Jurkat, Clone E6-1 (cell line): ENCODE data around the gene HDAC4.

Source experiments
- DNase-seq: peaks from one replicate; pipeline ENCODE4 v3.0.0-alpha.2; 2011; ENCODE audit warnings: low read depth, low spot score
- H3K4me3 ChIP-seq: 2 replicates; pipeline ENCODE4 v1.5.1; 2011; ENCODE audit warnings: mild to moderate bottlenecking, low read length, control low read depth, moderate library complexity

The HDAC4 gene

DNA sequence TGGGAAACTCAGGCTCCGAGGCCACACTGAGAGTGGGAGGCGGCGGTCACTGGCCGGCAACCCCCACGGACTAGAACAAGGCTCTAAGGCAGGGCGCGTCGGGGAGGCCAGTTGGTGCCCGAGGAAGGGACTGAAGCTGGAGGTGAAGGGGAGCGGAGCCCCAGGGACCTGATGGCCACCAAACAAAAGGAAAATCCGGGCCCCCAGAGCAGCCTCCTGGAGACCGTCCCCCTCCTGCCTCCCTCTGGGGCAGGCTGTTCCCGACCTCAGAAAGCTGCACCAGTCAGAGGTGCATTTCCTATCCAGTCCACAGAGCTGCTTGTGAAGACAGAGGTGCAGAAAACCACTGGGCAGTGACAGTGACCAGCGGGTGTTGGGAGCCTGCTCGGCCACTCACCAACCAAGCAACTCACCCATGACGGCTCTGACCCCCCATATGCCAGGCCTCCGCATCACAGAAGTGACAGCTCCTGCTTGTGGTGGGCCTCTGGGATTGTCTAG, 380.2 kb downstream of the HDAC4 start:
- no peak overlapping the region for H3K4me3 ChIP-seq
- no peak for DNase-seq

DNA sequence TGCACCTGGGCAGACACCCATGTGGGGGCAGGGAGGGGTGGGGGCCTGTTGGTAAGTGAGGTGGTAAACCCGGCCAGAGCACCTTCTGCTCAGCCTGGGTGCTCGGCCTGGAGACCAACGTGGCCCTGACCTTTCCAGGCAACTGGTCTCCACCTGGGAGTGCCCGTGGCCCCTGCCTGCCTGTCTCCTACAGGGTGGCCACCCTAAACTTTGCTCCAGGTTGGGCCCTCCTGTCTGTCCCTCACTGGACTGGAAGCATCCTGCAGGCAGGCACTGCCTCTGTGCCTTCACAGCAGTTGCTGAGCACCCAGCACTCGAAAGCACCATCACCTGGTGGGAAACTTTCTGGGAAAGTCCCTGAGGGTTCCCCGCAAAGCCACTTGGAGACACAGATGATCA, 381.6 kb downstream of the HDAC4 start:
- no peak overlapping the region for H3K4me3 ChIP-seq
- no peak for DNase-seq

DNA sequence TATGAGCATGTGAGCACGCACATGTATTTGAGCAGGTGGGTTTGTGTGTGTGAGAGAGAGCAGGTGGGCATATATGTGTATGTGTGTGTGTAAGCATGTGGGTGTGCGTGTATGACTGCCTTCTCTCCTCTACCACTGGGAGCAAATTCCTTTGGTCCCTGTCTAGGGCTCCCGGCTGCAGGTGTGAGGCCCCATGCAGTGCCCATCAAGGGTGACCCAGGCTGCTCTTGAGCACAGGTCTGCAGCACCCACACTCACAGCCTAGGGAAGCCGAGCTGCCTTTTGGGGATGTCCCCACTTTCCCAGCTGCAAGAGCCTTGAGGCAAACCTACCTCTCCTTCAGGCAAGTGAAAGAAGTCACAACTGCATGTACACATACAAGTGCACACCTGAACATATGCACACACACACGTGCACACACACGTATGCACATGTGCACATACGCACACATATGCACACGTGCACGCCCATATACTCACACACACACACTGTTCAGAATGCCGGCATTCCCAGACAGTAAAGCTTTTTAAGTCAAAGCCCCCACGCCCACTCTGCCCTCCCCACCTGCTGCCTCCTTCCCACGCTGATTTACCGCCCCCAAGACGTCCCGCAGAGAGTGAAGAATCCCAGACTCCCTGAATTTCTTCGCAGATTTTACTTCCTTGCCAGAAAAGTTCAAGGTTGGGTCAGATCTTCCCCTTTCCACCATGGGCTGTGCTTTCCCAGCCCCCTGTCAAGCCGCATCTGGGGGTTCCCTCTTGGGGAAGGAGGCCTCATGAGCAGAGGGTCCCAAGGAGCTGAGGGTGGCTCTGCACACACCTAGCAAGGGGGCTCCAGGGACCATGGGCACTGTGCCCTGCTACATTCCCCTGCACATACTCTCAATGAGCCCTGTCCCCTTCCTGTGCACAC, 382.3 kb downstream of the HDAC4 start:
- no peak overlapping the region for H3K4me3 ChIP-seq
- no peak for DNase-seq

GRCh38 chr2:239017491-239018098, 383.2 kb downstream of the HDAC4 start:
- H3K4me3 ChIP-seq, result no peak overlapping the region
- no peak for DNase-seq

DNA sequence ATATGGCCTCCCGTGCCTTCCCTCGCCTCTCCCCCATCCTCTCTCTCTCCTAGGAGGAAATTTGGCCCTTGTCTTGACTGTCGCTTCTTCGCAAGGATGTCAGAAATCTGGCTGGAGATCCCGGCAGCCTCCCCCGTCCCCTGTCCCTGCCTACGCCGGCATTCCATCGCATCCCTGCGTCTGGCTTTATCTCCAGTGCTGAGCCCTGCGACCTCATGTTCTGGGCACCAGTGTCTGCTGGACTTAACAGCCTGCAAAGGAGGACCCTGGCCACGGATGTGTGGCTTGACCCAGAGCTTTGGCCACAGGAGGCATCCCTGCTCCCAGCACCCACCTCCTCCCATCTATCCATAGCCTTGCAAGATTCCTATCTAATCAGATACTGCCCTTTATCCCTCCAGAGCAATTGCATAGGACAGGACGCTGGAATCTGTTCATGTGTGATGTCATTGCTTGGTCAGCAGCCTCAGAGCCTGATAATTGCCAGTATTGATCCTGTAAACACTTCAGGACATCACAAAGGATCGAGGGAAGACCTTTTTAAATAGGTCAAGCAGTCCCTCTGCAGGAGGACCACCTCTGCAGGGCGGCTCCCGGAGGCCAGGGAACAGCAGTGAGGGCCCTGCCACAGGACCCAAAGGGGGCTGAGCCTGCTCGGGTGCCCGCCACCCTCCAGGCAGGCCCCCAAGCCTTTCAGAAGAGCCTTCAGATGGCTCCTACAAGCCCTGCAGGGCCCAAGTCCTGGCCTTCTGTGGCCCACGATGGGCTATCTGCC, 384.7 kb downstream of the HDAC4 start:
- DNase-seq, result no peak
- no peak overlapping the region for H3K4me3 ChIP-seq

- no peak for DNase-seq
- H3K4me3 ChIP-seq, result no peak overlapping the region
These were observed 385.5 kb downstream of the HDAC4 start for GRCh38 chr2:239015218-239015900.

DNA sequence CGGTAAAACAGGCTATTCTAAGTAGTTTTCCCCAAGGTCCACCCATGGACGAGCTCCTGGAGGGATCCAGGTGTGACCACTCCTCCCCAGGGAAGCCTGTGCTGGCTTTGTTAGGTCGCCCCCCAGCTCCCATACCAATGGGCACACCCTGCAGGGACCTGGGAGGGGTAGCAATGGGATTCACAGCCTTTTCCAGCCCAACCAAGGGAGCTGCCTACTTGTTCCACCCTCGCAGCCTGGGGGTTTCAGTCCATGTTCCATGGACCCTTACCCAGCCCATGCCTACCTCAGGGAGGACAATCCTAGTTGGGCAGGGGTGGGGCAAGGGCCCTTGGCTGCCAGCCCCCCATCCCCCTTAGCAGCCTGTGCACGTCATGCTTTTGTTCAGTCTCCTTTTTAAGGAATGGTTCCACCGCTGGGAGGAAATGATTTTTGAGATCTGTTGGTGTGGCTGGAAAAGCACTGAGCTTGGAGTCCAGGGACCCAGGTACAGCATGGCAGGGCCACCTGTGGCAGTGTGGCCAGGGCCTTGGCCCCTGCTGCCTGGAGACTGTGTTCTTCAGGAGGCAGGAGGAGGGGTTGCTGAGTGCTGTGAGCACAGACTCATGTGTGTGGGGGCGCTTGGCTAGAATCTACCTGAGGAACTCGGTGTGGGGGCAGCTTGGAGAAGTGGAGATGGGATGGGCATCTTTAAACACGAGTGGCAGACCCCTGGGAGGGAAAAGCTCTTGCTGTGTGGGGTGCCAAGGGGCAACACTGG, 386.2 kb downstream of the HDAC4 start:
- no peak overlapping the region for H3K4me3 ChIP-seq
- DNase-seq, result no peak

DNA sequence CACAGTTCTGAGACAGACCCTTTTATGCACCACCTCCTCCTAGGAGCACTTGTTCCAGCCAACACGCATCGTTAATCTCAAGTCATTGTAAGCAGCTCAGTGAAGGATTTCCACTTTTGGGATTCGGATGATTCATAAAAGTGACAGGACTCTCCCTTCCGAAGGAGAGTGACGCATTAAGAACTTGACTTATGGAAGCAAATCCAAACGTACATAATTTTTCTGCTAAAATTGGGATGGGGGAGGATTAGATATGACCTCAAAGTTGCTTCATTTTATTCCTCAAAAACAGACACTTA, 387.2 kb downstream of the HDAC4 start:
- no peak for DNase-seq
- H3K4me3 ChIP-seq, result no peak overlapping the region

- no peak for DNase-seq
- H3K4me3 ChIP-seq, result no peak overlapping the region
These were observed 387.7 kb downstream of the HDAC4 start for GRCh38 chr2:239012936-239013677.

- DNase-seq, result no peak
- no peak overlapping the region for H3K4me3 ChIP-seq
These were observed 388.6 kb downstream of the HDAC4 start for GRCh38 chr2:239012228-239012627.

- no peak overlapping the region for H3K4me3 ChIP-seq
- no peak for DNase-seq
These were observed 391.2 kb downstream of the HDAC4 start for GRCh38 chr2:239009589-239009961.

DNA sequence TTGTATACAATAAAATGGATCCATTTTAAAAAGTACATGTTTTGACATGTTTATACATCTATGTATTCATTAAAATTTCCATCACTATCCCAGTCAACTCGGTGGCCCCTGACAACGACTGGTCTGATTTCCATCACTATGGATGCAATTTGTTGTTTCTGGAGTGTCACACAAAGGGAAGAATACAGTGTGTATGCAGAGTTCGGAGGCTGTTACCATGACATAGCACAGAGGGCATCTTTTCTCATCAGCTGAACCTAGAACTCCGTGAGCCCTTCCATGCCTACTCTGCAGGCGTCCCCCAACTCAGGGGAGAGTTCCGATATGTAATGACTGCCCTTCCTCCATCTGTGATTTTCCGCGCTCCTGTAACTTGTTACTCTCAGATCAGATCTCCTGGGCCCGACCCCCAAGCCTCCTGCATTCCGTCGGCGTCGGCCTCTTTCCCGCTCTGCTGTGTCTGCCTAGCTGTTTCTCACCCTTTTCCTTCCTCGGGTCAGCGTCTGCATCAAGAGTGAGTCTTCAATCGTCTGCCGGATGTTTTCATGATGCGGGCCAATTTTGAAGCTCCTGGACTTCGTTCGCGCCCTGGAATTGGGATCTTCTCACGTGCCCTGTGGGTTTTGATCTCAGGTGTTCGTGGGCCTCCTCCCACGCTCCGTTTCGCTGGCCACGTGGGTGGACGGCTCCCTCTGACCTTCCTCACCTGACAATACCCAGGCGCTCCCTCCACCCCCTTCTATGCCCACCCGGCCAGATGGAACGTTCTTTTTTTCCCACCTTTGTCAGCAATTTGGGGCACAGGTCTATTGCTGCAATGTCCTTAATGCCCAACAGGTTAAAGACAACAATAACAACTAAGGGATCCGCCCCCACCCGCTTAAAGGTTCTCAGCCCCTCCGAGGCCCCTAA, 391.9 kb downstream of the HDAC4 start:
- DNase-seq, result no peak
- no peak overlapping the region for H3K4me3 ChIP-seq

GRCh38 chr2:239008004-239008403, 392.8 kb downstream of the HDAC4 start:
- DNase-seq, result no peak
- H3K4me3 ChIP-seq, result no peak overlapping the region

DNA sequence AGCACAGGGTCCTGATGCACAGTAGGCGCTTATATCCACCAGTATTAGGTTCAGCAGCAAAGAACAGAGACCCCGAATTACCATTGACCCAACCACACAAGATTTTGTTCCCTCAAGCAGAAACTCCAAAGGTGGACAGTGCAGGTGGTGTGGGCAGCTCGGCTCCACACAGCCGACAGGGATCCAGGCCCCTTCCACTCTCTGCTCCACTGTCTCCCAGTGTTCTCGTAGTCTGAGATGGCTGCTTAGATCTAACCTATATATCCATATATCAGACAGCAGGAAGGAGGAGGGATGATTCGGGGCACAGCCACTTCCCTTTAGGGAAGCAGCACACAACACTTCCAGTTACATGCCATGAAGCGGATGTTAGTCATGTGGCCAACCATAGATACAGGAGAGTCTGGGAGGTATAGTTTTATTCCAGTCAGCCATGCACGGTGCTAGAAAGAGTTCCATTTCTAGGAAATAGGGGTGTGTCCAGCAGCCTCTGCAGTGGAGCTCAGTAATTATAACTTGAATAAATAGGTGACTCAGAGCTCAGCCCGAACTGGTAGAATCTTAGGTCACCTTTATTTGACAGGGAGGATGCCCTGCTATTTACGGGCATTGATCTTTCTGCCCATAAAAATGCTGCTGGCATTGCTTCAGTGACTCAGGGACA, 394.1 kb downstream of the HDAC4 start:
- H3K4me3 ChIP-seq, result no peak overlapping the region
- no peak for DNase-seq

DNA sequence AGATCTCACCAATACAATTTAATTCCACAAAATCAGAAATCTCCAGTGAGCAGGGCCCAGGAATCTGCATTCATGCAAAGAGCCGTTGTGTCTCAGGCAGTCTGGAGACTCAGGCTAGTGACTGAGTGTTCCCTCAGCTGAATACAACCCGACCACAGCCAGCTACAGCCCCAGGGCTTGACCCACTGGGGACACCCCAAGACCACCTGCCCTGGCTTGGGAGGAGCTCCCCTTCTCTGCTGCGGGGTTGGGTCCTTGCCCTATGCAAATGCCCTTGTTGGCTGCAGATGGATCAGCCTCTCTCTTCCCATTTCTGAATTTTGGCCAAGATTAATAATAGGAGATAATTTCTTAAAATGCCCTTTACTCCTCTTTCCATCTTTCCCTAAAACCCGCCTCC, 395.2 kb downstream of the HDAC4 start:
- no peak for DNase-seq
- H3K4me3 ChIP-seq, result no peak overlapping the region

- no peak for DNase-seq
- H3K4me3 ChIP-seq, result no peak overlapping the region
These were observed 396.4 kb downstream of the HDAC4 start for GRCh38 chr2:239004274-239005015.
